ENCODE data around the gene PSMD6.

GRCh38 chr3:64049136-64049535 is 25.8 kb upstream of the PSMD6 start:
- TF ChIP-seq CTCF (IDR thresholded peaks at IDR 0.05; ENCODE audit: poor library complexity), result no peak
- TF ChIP-seq EZH2 (IDR thresholded peaks at IDR 0.05; ENCODE audit: borderline replicate concordance), result no peak
- TF ChIP-seq EZH2phosphoT487 (IDR thresholded peaks at IDR 0.05; ENCODE audit: low read depth, severe bottlenecking, unreplicated experiment), result no peak
